ENCODE results near the gene SLC37A2.

GRCh38 chr11:125100136-125100535 lies 37.0 kb downstream of the SLC37A2 start:
- TF ChIP-seq CTCF (IDR thresholded peaks at IDR 0.05; ENCODE audit: low read depth, low read length, poor library complexity, severe bottlenecking), result no peak
- TF ChIP-seq EZH2phosphoT487 (IDR thresholded peaks at IDR 0.05; ENCODE audit: borderline replicate concordance, low read length), result no peak
